GM19193 (cell line): ENCODE results near the gene NSD2.

Experiments
- POLR2A ChIP-seq: IDR thresholded peaks from 4 replicates; pipeline ENCODE4 v1.6.1; 2011; ENCODE audit not compliant: insufficient read depth, insufficient read length; ENCODE audit errors: extremely low read depth

NSD2 gene

DNA sequence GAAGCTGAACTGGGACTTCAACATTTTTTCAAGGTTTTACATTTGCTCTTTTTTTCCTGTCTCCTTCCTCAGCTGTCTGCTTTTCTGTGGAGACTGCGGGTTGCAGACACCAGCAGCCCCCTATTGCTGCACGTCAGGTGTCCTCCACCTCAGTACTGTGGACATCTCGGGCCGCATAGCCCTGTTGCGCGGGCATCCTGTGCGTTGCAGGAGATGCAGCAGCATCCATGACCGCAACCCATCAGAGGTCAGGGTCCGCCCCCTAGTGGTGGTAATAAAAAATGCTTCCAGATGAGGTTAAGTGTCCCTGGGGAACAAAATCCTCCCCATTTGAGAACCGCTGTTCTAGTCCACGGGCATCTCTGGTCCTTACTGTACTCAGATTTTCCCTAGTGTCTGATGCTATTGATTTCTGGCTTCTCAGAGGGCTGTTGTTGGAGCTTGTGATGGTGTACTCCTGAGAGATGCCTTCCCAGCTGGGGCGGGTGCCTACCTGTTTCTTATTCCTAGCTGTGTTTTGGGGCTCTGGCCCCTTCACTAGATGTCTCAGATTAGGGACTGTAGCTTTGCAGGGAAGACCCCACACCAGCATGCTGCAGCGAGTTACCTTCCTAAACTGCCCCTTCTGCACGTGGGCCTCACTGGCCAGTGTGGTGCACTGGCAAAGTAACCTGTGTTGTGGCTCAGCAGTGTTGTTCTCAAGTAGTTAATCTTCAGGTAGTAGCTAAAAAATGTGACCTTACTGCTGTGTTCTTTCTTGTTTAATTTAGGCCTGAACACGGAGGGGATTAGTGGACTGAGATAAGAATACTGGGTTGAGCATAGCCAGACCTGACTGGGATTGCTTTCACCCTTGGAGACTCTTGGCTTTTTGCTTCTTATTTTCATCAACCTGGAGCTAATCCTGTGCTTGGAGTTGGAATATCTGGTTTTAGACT, 28.2 kb downstream of the NSD2 start:
- TF ChIP-seq POLR2A: no peak

DNA sequence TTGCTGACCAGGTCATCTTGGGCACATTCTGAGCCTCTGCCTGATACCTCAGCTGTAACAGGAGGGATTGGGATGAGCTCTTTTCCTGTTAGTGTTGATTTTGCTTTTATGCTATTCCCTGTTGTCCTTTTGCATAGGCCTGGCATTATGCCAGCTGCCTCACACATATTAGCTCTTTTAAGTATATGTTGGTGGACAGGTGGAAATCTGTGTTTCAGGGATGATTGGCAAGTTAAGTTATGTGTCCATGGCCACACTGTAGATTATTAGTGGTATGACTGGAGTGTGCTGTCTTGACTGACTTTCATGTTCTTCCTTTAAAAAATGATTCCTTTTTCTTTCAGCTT, 28.9 kb downstream of the NSD2 start:
- TF ChIP-seq POLR2A: no peak

DNA sequence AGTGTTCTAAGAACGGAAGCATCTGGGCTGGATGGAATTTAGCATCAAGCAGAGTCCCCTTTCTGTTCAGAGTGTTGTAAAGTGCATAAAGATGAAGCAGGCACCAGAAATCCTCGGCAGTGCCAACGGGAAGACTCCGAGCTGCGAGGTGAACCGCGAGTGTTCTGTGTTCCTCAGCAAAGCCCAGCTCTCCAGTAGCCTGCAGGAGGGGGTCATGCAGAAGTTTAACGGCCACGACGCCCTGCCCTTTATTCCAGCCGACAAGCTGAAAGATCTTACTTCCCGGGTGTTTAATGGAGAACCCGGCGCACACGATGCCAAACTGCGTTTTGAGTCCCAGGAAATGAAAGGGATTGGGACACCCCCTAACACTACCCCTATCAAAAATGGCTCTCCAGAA, 29.4 kb downstream of the NSD2 start:
- TF ChIP-seq POLR2A: no peak

DNA sequence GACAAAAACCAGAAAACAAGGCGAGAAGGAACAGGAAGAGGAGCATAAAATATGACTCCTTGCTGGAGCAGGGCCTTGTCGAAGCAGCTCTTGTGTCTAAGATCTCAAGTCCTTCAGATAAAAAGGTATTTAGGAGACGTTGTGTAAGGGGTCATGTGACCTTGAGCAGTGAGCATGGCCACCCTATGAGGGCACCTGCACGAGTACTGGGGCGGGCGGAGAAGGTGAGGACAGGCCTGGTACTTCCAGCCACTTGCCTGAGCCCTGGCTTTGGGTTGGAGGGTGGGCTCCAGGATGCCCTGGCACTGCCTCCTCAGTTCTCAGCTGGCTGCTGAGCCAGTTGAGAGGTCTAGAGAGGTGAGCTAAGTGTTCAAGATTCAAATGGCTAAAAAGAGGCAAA, 29.9 kb downstream of the NSD2 start:
- TF ChIP-seq POLR2A: no peak

DNA sequence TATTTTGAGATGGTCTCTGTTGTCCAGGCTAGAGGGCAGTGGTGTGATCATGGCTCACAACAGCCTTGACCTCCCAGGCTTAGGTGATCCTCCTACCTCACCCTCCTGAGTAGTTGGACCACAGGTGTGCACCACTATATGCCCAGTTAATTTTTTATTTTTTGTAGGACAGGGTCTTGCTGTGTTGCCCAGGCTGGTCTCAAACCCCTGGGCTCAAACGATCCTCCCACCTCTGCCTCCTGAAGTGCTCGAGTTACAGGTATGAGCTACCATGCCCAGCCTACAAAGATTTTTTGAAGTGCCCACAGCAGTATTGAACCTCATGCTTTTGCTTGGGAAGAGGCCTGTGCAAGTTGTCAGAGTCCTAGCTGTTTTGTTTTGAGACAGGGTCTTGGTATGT, 31.1 kb downstream of the NSD2 start:
- TF ChIP-seq POLR2A: no peak

DNA sequence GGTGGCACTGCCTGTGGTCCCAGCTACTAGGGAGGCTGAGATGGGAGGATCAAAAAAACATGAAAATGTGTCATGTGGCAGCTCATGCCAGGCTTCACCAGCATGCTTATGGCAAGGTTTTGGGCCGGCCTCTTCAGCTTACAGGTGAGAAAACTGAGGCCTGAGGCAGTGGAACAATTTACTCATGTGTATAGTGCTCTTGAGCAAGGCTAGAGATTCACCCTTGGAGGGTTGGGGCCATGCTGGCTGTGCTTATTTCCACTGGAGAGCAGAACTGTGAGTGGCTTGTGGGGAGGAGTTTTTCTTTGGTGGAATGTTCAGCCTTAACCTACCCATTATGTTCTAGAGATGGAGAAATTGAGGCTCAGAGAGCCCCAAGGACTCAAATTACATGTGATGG, 31.8 kb downstream of the NSD2 start:
- TF ChIP-seq POLR2A: no peak

DNA sequence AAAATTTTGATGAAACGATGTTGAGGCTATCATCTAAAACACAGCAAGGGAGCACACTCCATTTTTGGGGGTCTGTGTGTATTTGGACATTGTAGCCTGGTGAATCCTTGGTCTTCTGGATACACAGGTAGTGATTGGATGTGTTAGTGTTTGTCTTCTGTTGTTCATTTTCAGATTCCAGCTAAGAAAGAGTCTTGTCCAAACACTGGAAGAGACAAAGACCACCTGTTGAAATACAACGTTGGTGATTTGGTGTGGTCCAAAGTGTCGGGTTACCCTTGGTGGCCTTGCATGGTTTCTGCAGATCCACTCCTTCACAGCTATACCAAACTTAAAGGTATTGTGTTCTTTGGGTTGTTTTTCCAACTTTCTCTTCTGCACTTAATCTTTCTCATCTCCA, 32.8 kb downstream of the NSD2 start:
- TF ChIP-seq POLR2A: no peak

DNA sequence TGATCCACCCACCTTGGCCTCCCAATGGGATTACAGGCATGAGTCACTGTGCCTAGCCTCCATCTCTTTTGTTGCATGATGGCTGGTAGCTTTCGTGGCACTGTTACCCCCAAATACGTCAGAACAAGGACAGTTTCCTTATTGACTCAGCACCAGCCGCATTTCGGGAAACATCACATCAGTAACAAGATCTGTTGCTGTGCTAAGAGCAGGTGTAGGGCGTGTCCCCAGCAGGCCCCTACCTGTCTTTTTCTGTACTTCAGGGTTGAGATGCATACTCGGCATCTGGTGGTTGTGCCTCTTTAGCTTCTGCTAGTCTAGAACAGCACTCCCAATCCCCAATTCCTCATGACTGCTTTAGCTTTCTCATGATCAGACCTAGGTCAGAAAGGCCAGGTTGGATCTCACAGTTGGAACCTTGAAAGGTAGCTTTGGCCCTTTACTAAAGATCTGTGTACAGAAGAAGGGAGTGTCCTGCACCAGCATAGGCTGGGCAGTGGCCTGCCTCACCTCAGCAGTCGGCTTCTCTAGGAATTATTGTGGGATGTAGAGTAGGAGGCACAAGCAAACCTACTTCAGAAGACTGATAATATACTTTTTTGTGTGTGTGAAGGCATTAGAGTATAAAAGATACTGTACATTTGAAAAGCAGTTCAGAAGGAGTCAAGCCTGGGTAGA, 36.8 kb downstream of the NSD2 start:
- TF ChIP-seq POLR2A: no peak

DNA sequence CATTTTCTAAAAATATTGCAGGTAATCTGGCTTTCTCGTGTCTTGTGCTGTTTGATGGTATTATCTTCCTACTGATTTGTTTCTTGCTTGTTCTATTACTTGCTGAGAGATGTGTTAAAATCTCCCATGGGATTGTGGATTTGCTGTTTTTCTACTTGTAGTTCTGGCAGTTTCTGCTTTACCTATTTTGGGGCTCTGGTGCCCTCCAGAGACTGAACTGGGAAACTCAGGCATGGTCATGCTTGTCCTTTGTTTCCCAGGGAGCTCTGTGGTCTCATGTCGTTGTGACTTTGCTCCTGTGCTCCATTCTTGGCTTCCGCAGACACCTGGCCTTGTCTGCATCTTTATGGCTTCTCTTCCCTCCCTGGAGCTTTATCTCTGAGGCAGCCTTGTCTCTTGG, 39.5 kb downstream of the NSD2 start:
- no peak for TF ChIP-seq POLR2A

DNA sequence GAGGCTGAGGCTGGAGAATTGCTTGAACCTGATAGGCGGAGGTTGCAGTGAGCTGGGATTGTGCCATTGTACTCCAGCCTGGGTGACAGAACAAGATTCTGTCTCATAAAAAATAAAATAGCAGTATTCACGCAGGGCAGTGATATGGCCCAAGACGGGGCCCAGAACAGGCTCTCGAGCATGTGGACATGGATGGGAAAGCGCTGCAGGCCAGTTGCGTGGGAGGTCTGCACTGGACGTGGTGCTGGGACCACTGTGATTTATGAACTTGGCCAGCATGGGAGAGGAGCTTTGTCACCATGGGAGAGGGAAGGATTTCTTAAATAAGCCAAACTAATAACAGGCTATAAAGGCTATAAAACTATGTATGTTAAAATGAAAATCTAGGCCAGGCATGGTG, 51.6 kb downstream of the NSD2 start:
- no peak for TF ChIP-seq POLR2A

DNA sequence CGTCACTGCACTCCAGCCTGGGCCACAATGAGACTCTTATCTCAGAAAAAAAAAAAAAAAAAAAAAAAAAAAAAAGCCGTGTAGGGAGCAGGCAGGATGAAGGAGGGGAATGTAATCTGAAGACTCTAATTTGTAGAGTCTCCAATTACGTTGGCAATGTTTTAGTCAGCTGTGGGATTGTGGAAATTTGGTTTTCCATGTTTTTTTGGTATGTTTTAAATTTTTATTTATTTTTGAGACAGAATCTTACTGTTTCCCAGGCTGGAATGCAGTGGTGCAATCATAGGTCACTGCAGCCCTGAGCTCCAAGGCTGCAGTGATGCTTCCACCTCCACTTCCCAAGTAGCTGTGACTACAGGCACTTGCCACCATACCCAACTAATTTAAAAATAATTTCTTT, 56.5 kb downstream of the NSD2 start:
- no peak for TF ChIP-seq POLR2A

DNA sequence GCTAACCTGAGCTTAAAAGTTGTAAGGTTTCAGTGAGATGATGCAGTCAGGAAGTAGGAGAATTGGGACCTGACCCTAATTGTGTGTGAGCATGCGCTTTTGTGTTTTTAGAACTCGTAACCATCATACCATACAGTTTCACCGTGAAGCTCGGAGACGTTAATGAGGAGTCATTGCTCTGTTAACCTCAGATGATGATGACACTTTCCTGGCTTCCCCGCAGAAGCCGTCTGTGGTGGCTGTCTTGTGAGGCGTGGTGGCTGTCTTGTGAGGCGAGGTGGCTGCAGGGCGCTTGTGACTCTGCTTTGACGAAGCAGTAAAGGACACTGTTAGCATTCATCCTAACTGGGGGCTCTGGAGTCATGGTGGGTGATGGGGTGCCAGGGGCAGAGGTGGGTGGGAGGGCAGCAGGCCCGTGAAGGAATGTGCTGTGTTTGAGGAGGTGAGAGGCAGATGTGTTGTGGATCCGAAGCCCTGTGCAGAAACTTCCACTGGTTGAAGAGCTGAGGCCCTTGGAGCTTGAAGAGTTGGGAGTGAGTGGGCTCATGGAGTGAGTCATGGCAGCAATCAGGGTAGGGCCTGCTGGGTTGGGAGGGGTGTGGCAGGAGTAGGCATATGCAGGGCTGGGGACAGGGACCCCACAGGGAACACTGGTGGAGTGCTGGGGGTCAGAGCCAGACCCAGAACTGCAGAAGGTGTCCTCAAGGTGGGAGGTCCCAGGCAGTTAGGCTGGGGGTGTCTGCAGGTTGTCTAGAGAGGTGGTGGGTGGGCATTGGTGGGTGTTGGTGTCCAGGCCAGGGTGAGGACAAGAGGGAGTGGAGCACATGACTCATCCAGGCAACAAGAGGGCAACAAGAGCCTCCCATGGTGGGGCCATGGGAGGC, 57.4 kb downstream of the NSD2 start:
- no peak for TF ChIP-seq POLR2A

DNA sequence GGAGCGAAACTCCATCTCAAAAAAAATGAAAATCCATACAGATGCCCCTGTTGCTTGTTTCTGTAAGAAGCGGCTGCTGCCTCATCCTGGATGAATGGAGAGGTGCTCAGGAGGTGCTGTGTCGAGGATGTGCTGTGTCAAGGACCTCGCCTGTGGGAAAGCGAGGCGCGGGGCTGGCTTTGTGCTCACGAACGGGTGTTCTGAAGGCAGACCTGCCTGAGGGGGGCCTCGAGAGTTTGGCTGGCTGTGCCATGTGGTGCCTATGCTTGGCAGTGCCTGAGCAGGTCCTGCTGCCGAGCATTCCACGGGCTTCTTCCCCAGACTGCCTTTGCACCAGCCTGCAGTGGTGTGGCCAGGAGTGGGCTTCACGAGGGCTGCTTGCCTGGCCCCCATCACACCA, 61.5 kb downstream of the NSD2 start:
- TF ChIP-seq POLR2A: no peak

DNA sequence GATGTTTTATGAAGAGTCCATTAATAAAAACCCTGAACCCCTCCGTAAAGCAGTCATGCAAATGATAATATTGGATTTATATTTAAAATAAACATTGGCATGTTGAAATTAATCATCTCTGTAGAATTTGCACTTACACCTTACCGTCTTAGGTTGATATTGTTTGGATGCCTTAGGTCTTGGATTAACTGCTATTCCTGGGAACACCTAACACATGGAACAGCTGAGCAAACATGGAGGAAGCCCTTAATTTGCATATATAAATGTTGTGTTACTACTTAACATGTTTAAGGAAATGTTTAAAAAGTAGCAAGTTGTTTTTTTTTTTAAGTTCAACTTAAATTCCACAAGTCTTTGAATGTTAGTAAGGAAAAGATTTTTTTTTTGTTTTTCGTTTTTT, 62.5 kb downstream of the NSD2 start:
- no peak for TF ChIP-seq POLR2A

DNA sequence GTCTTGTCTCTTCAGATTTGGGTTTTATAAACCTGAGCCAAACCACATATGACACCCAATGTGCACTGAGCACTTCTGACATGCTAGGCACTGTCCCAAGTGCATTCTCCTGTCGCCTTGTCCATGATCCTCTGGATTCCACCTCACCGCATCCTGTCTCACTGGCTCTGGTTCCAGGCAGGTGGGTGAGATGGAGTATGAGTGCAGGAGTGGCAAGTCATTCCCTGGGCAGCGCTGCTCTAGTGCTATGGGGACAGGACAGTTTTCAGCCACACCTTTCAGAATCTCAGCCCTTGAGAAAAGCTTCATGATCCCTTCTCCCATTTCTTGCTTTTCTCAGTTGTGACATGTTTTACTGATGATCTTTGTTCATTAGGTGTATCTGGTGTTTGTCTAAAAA, 66.4 kb downstream of the NSD2 start:
- no peak for TF ChIP-seq POLR2A
